HL-60 (cell line): Measurements from ENCODE around the gene TMEM63B.

Experiments used
- DNase-seq, 2 experiments: peaks; one replicate each; pipeline ENCODE4 v3.0.0-alpha.2; 2010 to 2020; ENCODE audit warnings: low read depth in 1 of 2, low spot score in 1 of 2
- H3K27ac ChIP-seq: fragments of 250-450 bp; sonication (Bioruptor Pico); replicated peaks from 2 replicates; pipeline ENCODE4 v1.5.1; 2020; ENCODE audit warnings: mild to moderate bottlenecking, moderate library complexity
- H3K27me3 ChIP-seq: fragments of 250-450 bp; sonication (Bioruptor Pico); 2 replicates; pipeline ENCODE4 v1.5.1; 2021; ENCODE audit warnings: mild to moderate bottlenecking, moderate library complexity; ENCODE audit not compliant: insufficient read depth, poor library complexity, severe bottlenecking
- H3K4me3 ChIP-seq: replicated peaks from 2 replicates; pipeline ENCODE4 v1.5.1; 2011; ENCODE audit warnings: mild to moderate bottlenecking, control low read depth, low read length; ENCODE audit not compliant: insufficient read depth
- CTCF ChIP-seq: IDR thresholded peaks from one replicate; pipeline ENCODE4 v1.5.1; 2011; ENCODE audit warnings: low read length, control low read depth, inconsistent platforms; ENCODE audit not compliant: insufficient read depth
- GABPA ChIP-seq: IDR thresholded peaks from 2 replicates; pipeline ENCODE4 v1.6.1; 2012; ENCODE audit warnings: low read depth
- POLR2AphosphoS5 ChIP-seq: IDR thresholded peaks from 2 replicates; pipeline ENCODE4 v1.6.1; 2012; ENCODE audit warnings: low read depth
- REST ChIP-seq: IDR thresholded peaks from 2 replicates; pipeline ENCODE4 v1.6.1; 2012; ENCODE audit warnings: low read depth; ENCODE audit not compliant: insufficient replicate concordance
- SPI1 ChIP-seq: IDR thresholded peaks from 2 replicates; pipeline ENCODE4 v1.6.1; 2012; ENCODE audit warnings: low read depth, mild to moderate bottlenecking, borderline replicate concordance

Gene TMEM63B

GRCh38 chr6:44113414-44113813 lies 13.9 kb upstream of the TMEM63B start:
- Histone ChIP-seq H3K27me3 (no peaks in the 10 kb centered on the region), H3K4me3 (no peak overlapping the region), H3K27ac (no peak overlapping the region)
- DNase-seq, result no peak
- TF ChIP-seq CTCF (no peak), GABPA (no peak), SPI1 (no peak), POLR2AphosphoS5 (no peak), REST (no peak)

GRCh38 chr6:44115866-44116265 lies 11.5 kb upstream of the TMEM63B start:
- no peak overlapping the region for H3K4me3 ChIP-seq
- no peak overlapping the region for H3K27ac ChIP-seq
- TF ChIP-seq CTCF, result no peak
- TF ChIP-seq SPI1, result no peak
- no peak for TF ChIP-seq POLR2AphosphoS5
- no peak for TF ChIP-seq GABPA
- TF ChIP-seq REST, result no peak
- no peak for DNase-seq
- H3K27me3 ChIP-seq, result no peaks in the 10 kb centered on the region

- Histone ChIP-seq H3K27me3 (no peaks in the 10 kb centered on the region), H3K27ac (no peak overlapping the region), H3K4me3 (no peak overlapping the region)
- no peak for DNase-seq
- no peak for TF ChIP-seq POLR2AphosphoS5
- TF ChIP-seq CTCF, result no peak
- no peak for TF ChIP-seq SPI1
- TF ChIP-seq GABPA, result no peak
- no peak for TF ChIP-seq REST
These were observed 10.5 kb upstream of the TMEM63B start for GRCh38 chr6:44116641-44117382.
